ENCODE results near the gene TMC4.

The TMC4 gene

DNA sequence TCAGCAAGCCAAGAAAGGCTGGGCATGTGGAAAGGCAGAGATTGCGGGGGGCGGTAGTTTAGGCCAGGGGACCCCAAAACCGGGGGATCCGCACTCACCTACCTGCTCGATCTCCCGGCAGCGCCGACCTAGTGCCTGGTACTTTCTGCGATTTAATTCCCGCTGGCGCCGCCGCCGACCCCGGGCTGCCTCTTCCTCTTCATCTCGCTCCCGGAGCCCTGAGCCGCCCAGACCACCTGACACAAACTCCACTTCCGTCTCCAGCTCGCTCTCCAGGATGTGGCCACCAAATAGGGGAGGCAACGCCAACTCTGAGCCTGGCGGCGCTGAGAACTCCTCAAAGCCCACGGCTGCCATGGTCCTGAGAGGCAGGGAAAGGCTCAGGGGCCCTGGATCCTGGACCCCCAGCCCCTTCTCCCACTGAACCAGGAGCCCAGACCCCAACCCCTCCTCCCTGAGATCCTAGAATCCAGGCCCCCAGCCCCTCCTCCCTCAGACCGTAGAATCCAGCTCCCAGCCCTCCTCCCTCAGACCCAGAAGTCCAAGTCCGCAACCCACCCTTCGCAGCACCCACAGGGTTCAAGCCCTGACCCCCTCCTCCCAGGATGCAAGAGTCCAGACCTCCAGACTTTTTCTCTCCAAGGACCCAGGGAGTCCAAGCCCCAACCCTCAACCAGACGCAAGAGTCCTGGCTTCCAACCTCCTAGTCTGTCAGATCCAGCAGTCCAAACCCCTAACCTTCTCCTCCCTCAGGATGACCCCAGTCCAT lies 58.4 kb downstream of the TMC4 start:
- ATAC-seq: peak; percentile 69
- DNase-seq: peak; percentile 19 to 58
- Mint-ChIP-seq H3K27ac (peak overlapping the region; percentile 87 to 95), H3K9me3 (no peaks in the 10 kb centered on the region), H3K27me3 (no peaks in the 10 kb centered on the region), H3K4me3 (peak overlapping the region; percentile 85 to 93), H3K4me1 (peaks cover 48% of the 10 kb centered on the region)

All from stimulated activated naive CD8-positive, alpha-beta T cell treated with anti-CD3 and anti-CD28 coated beads, Interleukin-15, amount 100 ng/mL, for 72 hours (primary cell).